MCF 10A (cell line): ENCODE measurements around the gene MON1A. TPM values are rescaled to one million over a fixed set of nuclear protein-coding genes. Genes with fewer than 3 reads are reported as not detected.

ENCODE experiments used
- BruUV-seq: library from RNA; stranded (reverse); fragments of 400-500 nt; replicated peaks from 2 replicates; lab custom pipeline; 2021; lab: Mats Ljungman, UMichigan
- CTCF ChIA-PET: fragments of 300-600 bp; sonication (Branson Sonifier 250); formaldehyde crosslinking; extraction: SDS; loops from one replicate; lab custom pipeline; 2021; ENCODE audit warnings: antibody characterized with exemption, inconsistent platforms; lab: Yijun Ruan, JAX
- POLR2A ChIA-PET: fragments of 300-600, 350-650 bp; sonication (Branson Sonifier 250); formaldehyde crosslinking; extraction: SDS; loops from one replicate; lab custom pipeline; 2020; ENCODE audit warnings: antibody characterized with exemption, inconsistent platforms; lab: Yijun Ruan, JAX
- DNase-seq: peaks from one replicate; pipeline ENCODE4 v3.0.0-alpha.2; 2018; ENCODE audit not compliant: unreplicated experiment
- H3K27ac Mint-ChIP-seq: one replicate; pipeline ENCODE4 v1.8.0; 2022; ENCODE audit warnings: mild to moderate bottlenecking, low read depth, mixed read lengths; ENCODE audit not compliant: unreplicated experiment
- H3K27me3 Mint-ChIP-seq: one replicate; pipeline ENCODE4 v1.8.0; 2022; ENCODE audit warnings: mixed read lengths; ENCODE audit not compliant: insufficient read depth, unreplicated experiment
- H3K36me3 Mint-ChIP-seq: one replicate; pipeline ENCODE4 v1.8.0; 2022; ENCODE audit warnings: mild to moderate bottlenecking, moderate library complexity, mixed read lengths; ENCODE audit not compliant: insufficient read depth, unreplicated experiment
- H3K4me1 Mint-ChIP-seq: one replicate; pipeline ENCODE4 v1.8.0; 2022; ENCODE audit warnings: mixed read lengths; ENCODE audit not compliant: insufficient read depth, unreplicated experiment
- H3K4me3 Mint-ChIP-seq: one replicate; pipeline ENCODE4 v1.8.0; 2022; ENCODE audit warnings: mild to moderate bottlenecking, moderate library complexity, mixed read lengths; ENCODE audit not compliant: unreplicated experiment
- H3K9me3 Mint-ChIP-seq: one replicate; pipeline ENCODE4 v1.8.0; 2022; ENCODE audit warnings: mixed read lengths; ENCODE audit not compliant: unreplicated experiment
- CTCF ChIP-seq: fragments of 200-600 bp; IDR thresholded peaks from one replicate; pipeline ENCODE4 v1.8.0; 2022; ENCODE audit warnings: antibody characterized with exemption, mild to moderate bottlenecking; ENCODE audit not compliant: unreplicated experiment
- intact Hi-C: fragments of 100-400 bp; cut with micrococcal nuclease; formaldehyde crosslinking; loops from 2 replicates; pipeline ENCODE4 v1.14.1; 2022
- total RNA-seq: library from RNA; stranded (reverse); gene quantifications from 2 replicates; pipeline ENCODE4 v1.2.3, GENCODE V29; 2022

MON1A gene
- total RNA-seq, 1 experiment from 2014 or later: 18.6 TPM

DNA sequence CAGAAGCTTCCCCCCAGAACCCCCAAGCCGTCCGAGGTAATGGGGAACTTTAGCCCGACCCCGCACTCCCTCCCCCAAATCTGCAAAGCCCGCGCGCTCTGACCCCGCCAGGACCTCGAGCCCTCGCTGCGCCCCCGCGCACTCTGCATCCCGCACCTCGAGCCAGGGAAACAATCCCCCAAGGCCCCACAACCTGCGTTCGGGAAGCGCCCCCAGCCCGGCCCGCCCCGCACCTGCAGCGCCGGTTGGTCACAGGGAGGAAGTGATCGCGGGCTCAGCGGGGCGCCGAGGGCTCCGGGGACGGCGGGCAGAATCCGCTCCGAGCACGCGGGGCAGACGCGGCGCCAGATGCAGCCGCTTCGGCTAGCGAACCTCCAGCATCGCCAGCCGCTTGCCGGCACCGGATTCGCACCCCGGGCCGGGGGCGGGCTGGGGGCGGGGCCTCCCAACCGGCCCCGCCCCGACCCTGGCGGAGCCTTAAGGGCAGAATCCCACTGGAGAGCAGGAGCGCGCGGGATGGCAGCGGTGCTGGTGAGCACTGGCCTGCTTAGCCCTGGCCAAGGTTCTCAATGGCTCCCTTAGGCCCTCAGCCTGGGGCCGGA is 60.0 kb downstream of the MON1A start, which contains the start of gene CAMKV:
TSS of gene CAMKV (minus strand) at position 382 of the 602 bp plus-strand sequence. CDS start 7,518 bp downstream, outside the sequence.
- Mint-ChIP-seq H3K9me3 (no peaks in the 10 kb centered on the region), H3K36me3 (no peaks in the 10 kb centered on the region), H3K27ac (no peak within 1 kb of the TSS), H3K27me3 (no peaks in the 10 kb centered on the region), H3K4me3 (no peak within 1 kb of the TSS), H3K4me1 (no peaks in the 10 kb centered on the region)
- no TSS peak for BruUV-seq
- DNase-seq: no peak
- intact Hi-C loops: no loop called here
- no peak for TF ChIP-seq CTCF
- ChIA-PET CTCF (interaction anchor here (2.1 kb wide), 1 partner anchor 30 kb away, joined by 5 read pairs; no protein-coding TSS in a partner anchor), POLR2A (interaction anchor here (1.2 kb wide), 1 partner anchor 12 kb away, joined by 6 read pairs; no protein-coding TSS in a partner anchor)

GRCh38 chr3:49868862-49869466 is 60.6 kb downstream of the MON1A start:
- CTCF ChIA-PET: interaction anchor here (0.7 to 2.1 kb wide), 2 partner anchors 11 to 30 kb away, joined by 3 to 5 read pairs; no protein-coding TSS in a partner anchor
- DNase-seq: no peak
- H3K27ac Mint-ChIP-seq: no peak overlapping the region
- no peaks in the 10 kb centered on the region for H3K4me1 Mint-ChIP-seq
- peaks cover 6% of the 10 kb centered on the region for H3K27me3 Mint-ChIP-seq
- no peaks in the 10 kb centered on the region for H3K36me3 Mint-ChIP-seq
- no peaks in the 10 kb centered on the region for H3K9me3 Mint-ChIP-seq
- H3K4me3 Mint-ChIP-seq: no peak overlapping the region
- no TSS peak for BruUV-seq
- POLR2A ChIA-PET: no interaction called here
- no peak for TF ChIP-seq CTCF
- intact Hi-C loops: no loop called here

GRCh38 chr3:49867871-49868321 is 61.7 kb downstream of the MON1A start:
- ChIA-PET POLR2A (interaction anchor here (2.0 kb wide), 1 partner anchor 64 kb away, joined by 4 read pairs; the partner anchor contains the start of gene INKA1), CTCF (interaction anchor here (0.6 to 2.1 kb wide), 3 partner anchors 21 to 35 kb away, joined by 3 to 5 read pairs (median 4); no protein-coding TSS in a partner anchor)
- TF ChIP-seq CTCF: no peak
- H3K27me3 Mint-ChIP-seq: peaks cover 16% of the 10 kb centered on the region
- H3K36me3 Mint-ChIP-seq: no peaks in the 10 kb centered on the region
- no TSS peak for BruUV-seq
- peak; percentile 40 for DNase-seq
- intact Hi-C loops: no loop called here
- no peak overlapping the region for H3K4me3 Mint-ChIP-seq
- no peaks in the 10 kb centered on the region for H3K4me1 Mint-ChIP-seq
- H3K9me3 Mint-ChIP-seq: no peaks in the 10 kb centered on the region
- H3K27ac Mint-ChIP-seq: no peak overlapping the region

DNA sequence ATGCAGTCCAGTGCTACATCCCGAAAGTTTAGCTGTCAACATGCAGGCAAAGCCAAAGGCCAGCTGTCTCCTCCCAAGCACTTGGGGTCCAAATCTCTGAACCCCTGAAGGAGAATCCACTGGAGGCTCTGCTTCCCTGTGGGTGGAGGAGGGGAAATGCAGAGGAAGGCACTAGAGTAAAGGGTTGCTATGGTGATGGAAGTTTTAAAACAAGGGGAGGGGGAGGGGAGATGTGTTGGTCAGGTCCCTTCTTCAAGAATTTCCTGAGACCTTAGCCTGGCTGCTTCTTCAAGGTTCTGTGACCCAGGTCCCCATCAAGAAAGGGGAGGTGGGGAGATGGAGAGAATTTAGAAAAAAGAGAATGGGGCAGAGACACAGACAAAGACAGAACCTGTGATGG is 62.2 kb downstream of the MON1A start:
- Mint-ChIP-seq H3K27ac (no peak overlapping the region), H3K9me3 (no peaks in the 10 kb centered on the region), H3K27me3 (peaks cover 21% of the 10 kb centered on the region), H3K4me1 (no peaks in the 10 kb centered on the region), H3K36me3 (no peaks in the 10 kb centered on the region), H3K4me3 (no peak overlapping the region)
- BruUV-seq: no TSS peak
- intact Hi-C loops: no loop called here
- TF ChIP-seq CTCF: no peak
- CTCF ChIA-PET: interaction anchor here (0.6 to 1.5 kb wide), 3 partner anchors 20 to 39 kb away, joined by 3 to 7 read pairs (median 3); no protein-coding TSS in a partner anchor
- no peak for DNase-seq
- POLR2A ChIA-PET: interaction anchor here (0.6 to 2.0 kb wide), 3 partner anchors 33 to 72 kb away, joined by 3 to 4 read pairs (median 4); partner anchors contain the start of gene INKA1
